Measurements from ENCODE around the gene ARTN. TPM values are rescaled to one million over a fixed set of nuclear protein-coding genes. Genes with fewer than 3 reads are reported as not detected.

Gene ARTN
- total RNA-seq, 1 donor from 2014 or later: not detected

DNA sequence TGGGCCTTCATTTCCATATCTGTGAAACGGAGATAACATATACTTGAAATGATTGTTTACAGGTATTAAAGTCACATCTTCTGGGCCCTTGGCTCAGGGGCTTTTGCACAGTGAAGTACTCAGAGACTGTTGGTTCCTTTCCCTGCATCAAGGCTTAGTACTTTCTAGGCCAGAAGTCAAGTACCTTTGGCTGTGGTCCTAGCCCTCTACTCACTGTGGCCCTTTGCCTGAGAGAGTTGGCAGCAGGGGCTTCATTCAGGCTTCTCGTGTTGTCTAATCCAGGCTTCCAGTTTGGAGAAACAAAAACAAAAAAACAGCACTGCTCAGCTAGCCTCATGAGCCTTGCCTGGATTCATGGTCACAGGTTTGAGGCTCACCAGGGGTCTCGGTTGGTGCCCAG is 28.1 kb downstream of the ARTN start:
- DNase-seq (no peak), ATAC-seq (peak; percentile 67)
- intact Hi-C loops (cut with micrococcal nuclease): no loop called here

DNA sequence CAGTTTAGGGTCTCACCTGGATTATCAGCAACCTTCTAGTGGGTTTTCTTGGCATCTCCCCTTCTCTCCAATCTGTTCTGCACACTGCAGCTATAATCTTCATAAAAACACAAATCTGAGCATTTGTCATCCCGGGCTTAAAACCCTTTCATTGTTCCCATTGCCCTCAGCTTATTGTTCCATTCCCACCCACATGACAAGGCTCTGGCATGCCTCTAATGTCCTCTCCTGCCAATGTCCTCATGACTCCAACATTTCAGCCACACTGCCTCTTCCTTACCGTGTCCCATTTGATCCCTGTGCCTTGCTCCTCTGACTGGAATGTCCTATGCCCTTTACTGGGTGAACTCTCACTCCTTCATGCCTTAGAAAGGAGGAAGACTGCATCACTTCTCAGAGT is 28.7 kb downstream of the ARTN start:
- intact Hi-C loops (cut with micrococcal nuclease): no loop called here
- ATAC-seq (peak; percentile 11), DNase-seq (no peak)

DNA sequence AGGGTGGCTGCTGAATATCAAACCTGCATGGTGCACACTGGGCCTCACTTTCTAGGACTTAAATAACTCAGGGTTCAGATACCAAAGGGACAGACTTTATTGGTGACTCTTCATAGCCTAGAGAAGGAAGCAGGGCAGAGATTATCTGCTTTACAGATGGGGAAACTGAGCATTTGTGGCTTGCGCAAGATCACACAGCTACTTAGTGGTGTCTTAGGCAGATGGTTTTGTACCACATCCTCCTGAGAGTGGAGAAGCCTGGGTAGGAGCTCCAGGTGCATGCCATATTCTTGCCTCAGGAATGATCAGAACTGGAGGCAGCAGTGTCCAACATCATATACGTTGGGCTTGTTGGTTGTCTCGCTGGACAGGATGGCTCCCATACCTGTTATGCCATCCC is 29.4 kb downstream of the ARTN start:
- intact Hi-C loops (cut with micrococcal nuclease): no loop called here
- ATAC-seq: no peak
- DNase-seq: no peak

GRCh38 chr1:43963890-43964289 is 30.3 kb downstream of the ARTN start:
- intact Hi-C loops (cut with micrococcal nuclease): no loop called here
- no peak for DNase-seq
- ATAC-seq: no peak

GRCh38 chr1:43965316-43965715 is 31.7 kb downstream of the ARTN start:
- no peak for ATAC-seq
- intact Hi-C loops (cut with micrococcal nuclease): no loop called here
- no peak for DNase-seq

GRCh38 chr1:43968348-43968948 is 34.8 kb downstream of the ARTN start:
- intact Hi-C loops (cut with micrococcal nuclease): no loop called here
- no peak for ATAC-seq

DNA sequence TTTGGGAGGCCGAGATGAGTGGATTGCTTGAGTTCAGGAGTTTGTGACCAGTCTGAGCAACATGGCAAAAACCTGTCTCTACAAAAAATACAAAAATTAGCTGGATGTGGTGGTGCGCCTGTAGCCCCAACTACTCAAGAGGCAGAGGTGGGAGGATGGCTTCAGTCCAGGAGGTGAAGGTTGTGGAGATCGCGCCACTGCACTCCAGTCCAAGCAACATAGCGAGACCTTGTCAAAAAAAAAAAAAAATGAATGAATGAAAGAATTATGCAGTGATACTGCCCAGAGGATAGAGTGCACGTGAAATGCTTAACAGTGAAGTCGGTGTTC is 35.8 kb downstream of the ARTN start:
- DNase-seq (no peak), ATAC-seq (no peak)
- intact Hi-C loops (cut with micrococcal nuclease): no loop called here

More at GRCh38 chr1:43968348-43968948, 34.8 kb downstream of the ARTN start:
- DNase-seq: no peak

DNA sequence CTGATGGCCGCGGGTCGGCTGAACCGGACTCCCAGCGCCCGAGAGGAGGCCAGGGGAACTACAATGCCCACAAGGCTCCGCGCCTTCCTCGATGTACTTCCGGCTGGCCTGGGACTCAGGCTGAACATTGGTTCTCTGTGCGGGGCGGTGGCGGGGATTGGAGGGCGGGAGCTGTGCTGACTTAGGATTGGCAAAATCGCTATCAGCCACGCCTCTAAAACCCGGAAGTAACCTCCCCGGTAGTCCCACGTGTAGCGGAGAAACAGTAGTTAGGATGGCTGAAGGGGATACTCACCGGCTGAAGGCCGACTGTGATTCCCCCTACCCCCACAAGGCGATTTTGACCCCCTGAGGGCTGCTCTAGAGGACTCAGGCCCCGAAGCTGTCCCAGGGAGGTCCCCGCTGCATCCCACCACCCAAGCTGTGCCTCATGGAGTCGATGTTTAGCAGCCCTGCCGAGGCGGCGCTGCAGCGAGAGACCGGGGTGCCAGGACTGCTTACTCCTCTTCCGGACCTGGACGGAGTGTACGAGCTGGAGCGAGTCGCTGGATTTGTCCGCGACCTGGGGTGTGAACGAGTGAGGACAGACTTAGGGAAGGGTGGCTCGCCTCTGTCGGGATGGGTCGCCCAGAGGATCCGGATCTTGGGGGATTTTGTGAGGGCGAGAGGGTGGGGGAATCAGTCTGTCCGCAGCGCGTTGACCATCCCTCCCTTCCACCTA is 36.3 kb downstream of the ARTN start, which contains the start of gene DPH2:
TSS of gene DPH2 (plus strand) at position 265 of the 721 bp plus-strand sequence. CDS start at position 431, 166 bp downstream.
- DNase-seq (peak; percentile 97), ATAC-seq (peak; percentile 88)
- intact Hi-C loops (cut with micrococcal nuclease): no loop called here

DNA sequence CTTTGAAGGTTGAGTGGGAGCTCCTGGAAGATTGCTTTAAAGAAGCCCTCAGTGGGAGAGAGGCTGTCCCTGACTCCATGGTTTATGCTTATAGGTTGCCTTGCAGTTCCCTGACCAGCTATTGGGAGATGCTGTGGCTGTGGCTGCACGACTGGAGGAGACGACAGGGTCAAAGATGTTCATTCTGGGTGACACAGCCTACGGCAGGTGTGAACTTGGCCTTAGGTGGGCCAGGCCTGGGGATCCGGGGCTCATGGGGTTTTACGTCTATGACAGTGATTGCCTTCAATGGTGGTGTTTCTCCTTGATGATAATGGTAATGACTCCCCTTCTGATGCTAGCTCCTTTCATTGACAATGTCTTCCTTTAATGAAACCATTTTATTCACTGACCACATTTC is 36.9 kb downstream of the ARTN start:
- DNase-seq: no peak
- intact Hi-C loops (cut with micrococcal nuclease): no loop called here
- ATAC-seq: no peak

DNA sequence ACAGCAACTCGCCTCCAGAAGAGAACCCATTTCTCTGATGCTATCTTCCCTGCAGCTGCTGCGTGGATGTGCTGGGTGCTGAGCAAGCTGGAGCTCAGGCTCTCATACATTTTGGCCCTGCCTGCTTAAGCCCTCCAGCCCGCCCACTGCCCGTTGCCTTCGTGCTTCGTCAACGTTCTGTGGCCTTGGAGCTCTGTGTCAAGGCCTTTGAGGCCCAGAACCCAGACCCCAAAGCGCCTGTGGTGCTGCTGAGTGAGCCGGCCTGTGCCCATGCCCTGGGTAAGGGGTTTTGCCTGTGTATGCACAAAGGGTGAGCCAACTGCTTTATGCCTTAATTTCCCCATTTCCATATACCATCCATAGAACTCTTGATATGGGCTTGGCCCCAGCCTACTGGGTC is 37.3 kb downstream of the ARTN start:
- ATAC-seq: no peak

GRCh38 chr1:43971336-43971980 is 37.9 kb downstream of the ARTN start:
- no peak for ATAC-seq
- DNase-seq: no peak
- intact Hi-C loops (cut with micrococcal nuclease): no loop called here

More for the DNA sequence above, 37.3 kb downstream of the ARTN start:
- intact Hi-C loops (cut with micrococcal nuclease): no loop called here
- no peak for DNase-seq

- intact Hi-C loops (cut with micrococcal nuclease): no loop called here
- ATAC-seq (peak; percentile 2), DNase-seq (no peak)
These were observed 40.4 kb downstream of the ARTN start for GRCh38 chr1:43973981-43974442.

DNA sequence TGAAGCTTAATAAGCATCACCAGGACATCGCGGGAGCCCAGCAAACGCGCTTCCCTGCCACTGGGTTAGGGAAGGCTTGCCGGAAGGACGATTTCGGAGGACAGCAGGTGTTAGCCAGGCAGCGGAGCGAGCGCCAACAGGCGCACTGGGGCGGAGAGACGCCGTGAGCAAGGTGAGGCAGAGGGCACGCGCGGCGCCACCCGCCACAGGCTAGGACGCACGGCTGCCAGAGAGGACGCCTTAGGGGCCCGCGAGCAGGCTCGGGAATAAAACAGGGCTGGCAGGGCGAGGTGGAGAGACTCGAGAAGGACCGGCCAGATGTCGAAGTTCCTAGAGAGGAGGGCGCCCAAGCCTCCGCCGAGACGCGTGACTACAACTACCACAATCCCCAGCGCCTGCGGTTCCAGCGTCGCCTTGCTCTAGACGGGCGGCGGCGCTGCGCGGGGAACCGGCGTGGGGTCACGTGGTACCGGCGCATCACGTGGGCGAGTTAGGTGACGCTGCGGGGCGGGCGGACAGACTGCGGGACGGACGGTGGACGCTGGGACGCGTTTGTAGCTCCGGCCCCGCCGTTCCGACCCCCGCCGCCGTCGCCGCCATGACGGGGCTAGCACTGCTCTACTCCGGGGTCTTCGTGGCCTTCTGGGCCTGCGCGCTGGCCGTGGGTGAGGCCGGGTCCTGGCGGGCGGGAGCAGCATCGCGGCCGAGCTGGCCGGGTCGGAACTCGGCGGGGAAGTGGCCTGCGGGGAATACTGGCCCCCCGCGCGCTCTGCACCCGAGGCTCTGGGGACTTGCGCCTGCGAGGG is 41.0 kb downstream of the ARTN start, which contains the start of gene ATP6V0B:
TSS of gene ATP6V0B (plus strand) at position 518 of the 806 bp plus-strand sequence. CDS start at position 599, 81 bp downstream.
- ATAC-seq (peak; percentile 89), DNase-seq (peak; percentile 99)
- intact Hi-C loops (cut with micrococcal nuclease): no loop called here

DNA sequence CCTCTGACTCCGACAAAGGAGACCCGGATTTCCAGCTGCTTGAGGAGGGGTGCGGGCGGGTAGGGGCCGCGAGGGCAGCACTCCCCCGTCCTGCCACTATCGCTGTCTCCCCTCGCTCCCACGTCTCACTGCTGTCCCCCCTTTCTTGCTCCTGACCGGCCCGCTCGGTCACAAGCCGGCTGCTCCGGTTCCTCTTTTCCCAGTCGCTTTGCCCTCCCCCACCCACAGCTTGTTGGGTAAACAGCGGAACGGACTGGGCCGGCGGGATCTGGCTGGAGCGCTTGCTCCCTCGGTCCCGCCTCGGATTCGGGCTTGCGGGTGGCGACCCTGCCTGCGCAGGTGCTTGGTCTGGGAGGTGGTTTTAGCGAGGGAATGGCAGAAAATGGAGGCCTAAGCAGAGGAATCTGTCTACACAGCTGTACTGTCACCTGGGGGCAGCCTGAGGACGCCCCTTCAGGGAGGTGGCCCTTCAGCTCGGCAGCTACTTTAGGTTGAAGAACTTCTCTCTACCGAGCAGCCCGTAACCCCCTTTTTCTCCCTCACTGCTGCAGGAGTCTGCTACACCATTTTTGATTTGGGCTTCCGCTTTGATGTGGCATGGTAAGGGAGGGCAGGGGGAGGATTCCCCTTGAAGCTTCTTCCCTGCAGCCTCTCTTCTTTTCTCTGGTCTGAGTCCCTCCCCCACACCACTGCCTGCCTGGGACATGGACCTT is 41.8 kb downstream of the ARTN start:
- DNase-seq (peak; percentile 70), ATAC-seq (peak; percentile 24)
- intact Hi-C loops (cut with micrococcal nuclease): no loop called here

DNA sequence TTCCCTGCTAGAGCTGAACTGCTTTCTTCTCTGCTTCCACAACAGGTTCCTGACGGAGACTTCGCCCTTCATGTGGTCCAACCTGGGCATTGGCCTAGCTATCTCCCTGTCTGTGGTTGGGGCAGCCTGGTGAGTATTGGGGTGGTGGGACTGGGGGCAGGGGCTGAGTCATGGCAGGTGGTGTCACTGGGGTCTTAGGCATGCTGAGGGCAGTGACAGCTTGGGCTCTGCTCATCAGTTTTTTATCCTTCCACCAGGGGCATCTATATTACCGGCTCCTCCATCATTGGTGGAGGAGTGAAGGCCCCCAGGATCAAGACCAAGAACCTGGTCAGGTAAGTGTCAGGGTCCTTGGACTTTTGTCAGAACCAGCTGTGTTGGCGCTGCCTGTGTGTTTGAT is 42.4 kb downstream of the ARTN start:
- intact Hi-C loops (cut with micrococcal nuclease): no loop called here
- DNase-seq: no peak
- no peak for ATAC-seq

- intact Hi-C loops (cut with micrococcal nuclease): no loop called here
- ATAC-seq: no peak
- no peak for DNase-seq
These were observed 43.3 kb downstream of the ARTN start for GRCh38 chr1:43976890-43977289.

DNA sequence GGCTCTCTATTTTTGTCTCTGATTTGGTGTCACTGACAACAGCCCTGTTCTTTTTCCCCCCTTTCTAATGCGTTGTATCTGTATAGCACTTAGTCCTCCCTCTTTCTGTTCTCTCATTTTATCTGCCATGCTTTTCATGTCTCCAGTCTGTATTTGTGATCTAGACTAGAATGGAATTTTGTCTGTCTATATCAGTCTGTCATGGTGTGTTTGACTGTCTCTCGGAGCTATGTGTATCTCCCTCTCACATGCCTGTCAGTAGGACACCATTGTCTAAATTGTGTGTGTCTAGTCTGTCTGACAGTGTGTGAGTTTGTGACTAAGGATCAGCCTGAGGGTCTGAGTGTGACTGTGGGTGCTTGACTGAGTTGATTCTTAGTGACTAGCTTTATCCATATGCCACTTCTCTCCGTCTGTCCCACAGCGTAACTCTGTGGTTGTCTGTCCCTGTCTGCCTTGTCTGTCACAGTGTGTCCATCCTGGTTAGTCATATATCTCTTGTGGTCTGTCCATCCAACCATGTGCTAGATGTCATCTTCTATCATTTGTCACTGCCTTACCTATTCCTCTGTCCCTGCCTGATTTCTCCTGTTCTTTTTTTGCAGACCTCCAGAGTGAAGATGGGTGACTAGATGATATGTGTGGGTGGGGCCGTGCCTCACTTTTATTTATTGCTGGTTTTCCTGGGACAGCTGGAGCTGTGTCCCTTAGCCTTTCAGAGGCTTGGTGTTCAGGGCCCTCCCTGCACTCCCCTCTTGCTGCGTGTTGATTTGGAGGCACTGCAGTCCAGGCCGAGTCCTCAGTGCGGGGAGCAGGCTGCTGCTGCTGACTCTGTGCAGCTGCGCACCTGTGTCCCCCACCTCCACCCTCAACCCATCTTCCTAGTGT is 44.0 kb downstream of the ARTN start:
- intact Hi-C loops (cut with micrococcal nuclease): no loop called here
- ATAC-seq (no peak), DNase-seq (no peak)

DNA sequence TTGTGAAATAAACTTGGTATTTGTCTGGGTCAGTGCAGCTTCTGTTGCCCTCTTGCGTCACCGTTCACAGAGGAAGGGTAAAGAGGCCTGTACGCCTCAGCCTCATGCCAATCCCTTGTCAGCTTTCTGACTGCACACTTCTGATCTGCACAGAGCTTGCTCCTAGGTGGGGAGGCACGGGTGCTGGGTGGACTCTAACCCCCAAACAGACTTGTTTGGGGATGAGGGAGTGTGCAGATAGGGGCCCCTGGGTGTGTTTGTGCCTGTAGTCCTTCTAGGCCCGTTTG is 44.6 kb downstream of the ARTN start:
- ATAC-seq (no peak), DNase-seq (no peak)
- intact Hi-C loops (cut with micrococcal nuclease): no loop called here

All from left ventricle myocardium superior (tissue), 1 donor.